GM12878 (cell line): Measurements from ENCODE around the gene LMF1.

ENCODE experiments used
- EZH2 ChIP-seq: IDR thresholded peaks from 2 replicates; pipeline ENCODE4 v1.6.1; 2012; ENCODE audit warnings: low read depth, mild to moderate bottlenecking, control low read depth, inconsistent platforms, low read length, borderline replicate concordance; ENCODE audit not compliant: control insufficient read depth
- FOXK2 ChIP-seq: fragments of 450-650 bp; IDR thresholded peaks from 2 replicates; pipeline ENCODE4 v1.6.1; 2017; ENCODE audit warnings: mild to moderate bottlenecking, moderate library complexity
- MTA2 ChIP-seq: fragments of 450-650 bp; IDR thresholded peaks from 2 replicates; pipeline ENCODE4 v1.6.1; 2016; ENCODE audit warnings: low read depth, mild to moderate bottlenecking, moderate library complexity
- MXI1 ChIP-seq: fragments of 150-350 bp; IDR thresholded peaks from 2 replicates; pipeline ENCODE4 v1.6.1; 2011; ENCODE audit warnings: low read depth, mild to moderate bottlenecking, inconsistent platforms, low read length, improper control_type of control experiment
- POLR2A ChIP-seq: IDR thresholded peaks from 2 replicates; pipeline ENCODE4 v1.6.1; 2011; ENCODE audit warnings: low read depth, mild to moderate bottlenecking, low read length
- POLR2AphosphoS2 ChIP-seq: IDR thresholded peaks from 2 replicates; pipeline ENCODE4 v1.6.1; 2011; ENCODE audit warnings: low read depth, mild to moderate bottlenecking, low read length, improper control_type of control experiment, moderate library complexity
- TAF1 ChIP-seq: IDR thresholded peaks from 2 replicates; pipeline ENCODE4 v1.6.1; 2011; ENCODE audit warnings: mild to moderate bottlenecking, low read depth, low read length, borderline replicate concordance
- TARDBP ChIP-seq: IDR thresholded peaks from 2 replicates; pipeline ENCODE4 v1.6.1; 2016; ENCODE audit warnings: borderline replicate concordance
- TCF3 ChIP-seq: IDR thresholded peaks from 2 replicates; pipeline ENCODE4 v1.6.1; 2012; ENCODE audit warnings: low read depth, mild to moderate bottlenecking, low read length, borderline replicate concordance; ENCODE audit not compliant: insufficient read depth
- USF2 ChIP-seq: IDR thresholded peaks from 2 replicates; pipeline ENCODE4 v1.6.1; 2011; ENCODE audit warnings: low read depth, low read length, improper control_type of control experiment, borderline replicate concordance
- YY1 ChIP-seq: IDR thresholded peaks from 2 replicates; pipeline ENCODE4 v1.6.1; 2011; ENCODE audit warnings: low read depth, mild to moderate bottlenecking, low read length
- ZNF24 ChIP-seq: fragments of 450-650 bp; IDR thresholded peaks from 2 replicates; pipeline ENCODE4 v1.6.1; 2017; ENCODE audit warnings: antibody characterized with exemption, mild to moderate bottlenecking
- ZNF622 ChIP-seq: fragments of 450-650 bp; IDR thresholded peaks from 2 replicates; pipeline ENCODE4 v1.6.1; 2017; ENCODE audit warnings: mild to moderate bottlenecking, inconsistent platforms
- TF ChIP-seq, protein P1 (sequence below), 3 experiments: IDR thresholded peaks in 2 of 3; conservative IDR thresholded peaks in 1 of 3; 2 replicates each; pipeline ENCODE4 v1.5.1; 2011; ENCODE audit warnings: low read depth in 3 of 3, low read length in 3 of 3, mild to moderate bottlenecking in 3 of 3, control low read depth in 2 of 3, moderate library complexity in 2 of 3, inconsistent platforms in 1 of 3, mixed read lengths in 1 of 3; ENCODE audit not compliant: control insufficient read depth in 2 of 3, insufficient read depth in 1 of 3; ENCODE audit errors: extremely low read depth in 1 of 3

GRCh38 chr16:1001096-1001495 lies 30.3 kb upstream of the LMF1 start:
- TF ChIP-seq FOXK2 (no peak), POLR2A (no peak), MTA2 (no peak), TAF1 (no peak), MXI1 (no peak), TCF3 (no peak), ZNF24 (no peak), YY1 (no peak), EZH2 (no peak), TARDBP (no peak), USF2 (no peak), ZNF622 (no peak), POLR2AphosphoS2 (no peak)
- TF ChIP-seq, protein P1, sequence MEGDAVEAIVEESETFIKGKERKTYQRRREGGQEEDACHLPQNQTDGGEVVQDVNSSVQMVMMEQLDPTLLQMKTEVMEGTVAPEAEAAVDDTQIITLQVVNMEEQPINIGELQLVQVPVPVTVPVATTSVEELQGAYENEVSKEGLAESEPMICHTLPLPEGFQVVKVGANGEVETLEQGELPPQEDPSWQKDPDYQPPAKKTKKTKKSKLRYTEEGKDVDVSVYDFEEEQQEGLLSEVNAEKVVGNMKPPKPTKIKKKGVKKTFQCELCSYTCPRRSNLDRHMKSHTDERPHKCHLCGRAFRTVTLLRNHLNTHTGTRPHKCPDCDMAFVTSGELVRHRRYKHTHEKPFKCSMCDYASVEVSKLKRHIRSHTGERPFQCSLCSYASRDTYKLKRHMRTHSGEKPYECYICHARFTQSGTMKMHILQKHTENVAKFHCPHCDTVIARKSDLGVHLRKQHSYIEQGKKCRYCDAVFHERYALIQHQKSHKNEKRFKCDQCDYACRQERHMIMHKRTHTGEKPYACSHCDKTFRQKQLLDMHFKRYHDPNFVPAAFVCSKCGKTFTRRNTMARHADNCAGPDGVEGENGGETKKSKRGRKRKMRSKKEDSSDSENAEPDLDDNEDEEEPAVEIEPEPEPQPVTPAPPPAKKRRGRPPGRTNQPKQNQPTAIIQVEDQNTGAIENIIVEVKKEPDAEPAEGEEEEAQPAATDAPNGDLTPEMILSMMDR (IDR thresholded peaks at IDR 0.05 in 2 of 3, conservative IDR thresholded peaks at IDR 0.05 in 1 of 3; ENCODE audit: control insufficient read depth in 2 of 3, extremely low read depth in 1 of 3, insufficient read depth in 1 of 3, low read depth in 3 of 3, low read length in 3 of 3), result no peak
